HCT116 (cell line): ENCODE data around the gene RASSF6.

ENCODE experiments used
- EGR1 ChIP-seq: IDR thresholded peaks from 2 replicates; pipeline ENCODE4 v1.6.1; 2012; ENCODE audit warnings: low read depth
- EZH2phosphoT487 ChIP-seq: fragments of 200-600 bp; IDR thresholded peaks from 2 replicates; pipeline ENCODE4 v1.6.1; 2018; ENCODE audit warnings: antibody characterized with exemption, borderline replicate concordance
- POLR2A ChIP-seq: IDR thresholded peaks from 2 replicates; pipeline ENCODE4 v1.7.0; 2011; ENCODE audit warnings: borderline replicate concordance; ENCODE audit not compliant: insufficient read depth, insufficient read length; ENCODE audit errors: extremely low read depth
- POLR2AphosphoS5 ChIP-seq: IDR thresholded peaks from 2 replicates; pipeline ENCODE4 v1.6.1; 2011; ENCODE audit warnings: mild to moderate bottlenecking, low read depth, low read length, moderate library complexity
- SIN3A ChIP-seq: IDR thresholded peaks from 2 replicates; pipeline ENCODE4 v1.6.1; 2012; ENCODE audit warnings: low read depth
- SRF ChIP-seq: IDR thresholded peaks from 2 replicates; pipeline ENCODE4 v1.6.1; 2012; ENCODE audit warnings: low read depth
- YY1 ChIP-seq: IDR thresholded peaks from 2 replicates; pipeline ENCODE4 v1.6.1; 2011; ENCODE audit warnings: low read length, low read depth, moderate library complexity, mild to moderate bottlenecking; ENCODE audit not compliant: insufficient replicate concordance; ENCODE audit errors: extremely low read depth
- ZNF274 ChIP-seq: fragments of 200-500 bp; sonication (Bioruptor generic); IDR thresholded peaks from 2 replicates; pipeline ENCODE4 v1.6.1; 2014; ENCODE audit warnings: mild to moderate bottlenecking, low read depth, low read length, inconsistent platforms
- TF ChIP-seq, protein P1 (sequence below), 3 experiments: fragments of 200-600 bp in 1 of 3; sonication (generic) in 1 of 3; IDR thresholded peaks in 2 of 3; conservative IDR thresholded peaks in 1 of 3; 2 replicates each; pipeline ENCODE4 v1.5.1; 2012 to 2017; ENCODE audit warnings: low read depth in 2 of 3, low read length in 2 of 3, antibody characterized with exemption in 1 of 3, borderline replicate concordance in 1 of 3, control low read depth in 1 of 3, mild to moderate bottlenecking in 1 of 3, mixed read lengths in 1 of 3, mixed run types in 1 of 3, moderate library complexity in 1 of 3; ENCODE audit not compliant: insufficient read depth in 1 of 3
- TF ChIP-seq, protein P2 (sequence below): IDR thresholded peaks from 2 replicates; pipeline ENCODE4 v1.6.1; 2012; ENCODE audit warnings: low read depth
- TF ChIP-seq, protein P3 (sequence below): IDR thresholded peaks from 2 replicates; pipeline ENCODE4 v1.6.1; 2012

DNA sequence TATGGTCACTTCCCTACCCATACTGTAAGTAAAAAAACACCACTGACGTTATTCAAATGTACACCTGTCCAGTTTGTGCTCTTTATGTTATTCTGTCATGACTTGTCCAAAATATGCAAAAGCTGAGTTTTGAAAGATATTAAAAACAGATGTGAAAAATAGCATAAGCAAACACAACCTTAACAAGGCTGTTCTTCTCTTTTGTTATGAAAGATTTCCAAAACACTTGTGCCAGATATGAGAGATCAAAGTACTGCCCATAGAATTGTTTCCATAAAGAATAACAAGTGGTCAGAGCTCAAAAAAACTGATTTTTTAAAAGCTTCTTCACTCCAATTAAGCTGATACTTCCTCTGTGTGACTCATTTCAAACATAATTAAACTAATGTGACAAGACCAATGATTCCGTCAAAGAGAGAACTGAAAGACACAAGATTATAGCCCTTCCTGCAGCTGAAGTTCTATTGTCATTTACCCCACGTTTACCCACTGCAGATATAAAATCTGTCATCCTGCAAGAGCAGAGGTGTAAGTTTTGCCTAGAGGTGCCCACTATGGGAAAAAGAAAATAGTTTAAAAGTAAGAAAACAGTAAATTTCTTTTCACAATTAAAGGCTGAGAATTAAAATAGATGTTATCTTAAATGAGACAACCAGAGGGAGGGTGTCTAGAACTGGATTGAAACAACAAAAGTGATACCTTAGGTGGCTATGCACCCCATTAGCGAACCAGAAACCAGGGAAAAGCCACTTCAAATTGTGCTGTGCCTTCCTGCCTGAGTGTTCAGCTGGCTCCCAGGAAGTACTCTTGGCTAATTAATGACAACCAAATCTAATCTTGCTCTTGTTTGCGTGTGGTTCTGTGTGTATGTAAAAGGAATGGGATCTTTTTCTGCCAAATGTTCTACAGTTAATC, 30.1 kb downstream of the RASSF6 start:
- TF ChIP-seq, protein P1, sequence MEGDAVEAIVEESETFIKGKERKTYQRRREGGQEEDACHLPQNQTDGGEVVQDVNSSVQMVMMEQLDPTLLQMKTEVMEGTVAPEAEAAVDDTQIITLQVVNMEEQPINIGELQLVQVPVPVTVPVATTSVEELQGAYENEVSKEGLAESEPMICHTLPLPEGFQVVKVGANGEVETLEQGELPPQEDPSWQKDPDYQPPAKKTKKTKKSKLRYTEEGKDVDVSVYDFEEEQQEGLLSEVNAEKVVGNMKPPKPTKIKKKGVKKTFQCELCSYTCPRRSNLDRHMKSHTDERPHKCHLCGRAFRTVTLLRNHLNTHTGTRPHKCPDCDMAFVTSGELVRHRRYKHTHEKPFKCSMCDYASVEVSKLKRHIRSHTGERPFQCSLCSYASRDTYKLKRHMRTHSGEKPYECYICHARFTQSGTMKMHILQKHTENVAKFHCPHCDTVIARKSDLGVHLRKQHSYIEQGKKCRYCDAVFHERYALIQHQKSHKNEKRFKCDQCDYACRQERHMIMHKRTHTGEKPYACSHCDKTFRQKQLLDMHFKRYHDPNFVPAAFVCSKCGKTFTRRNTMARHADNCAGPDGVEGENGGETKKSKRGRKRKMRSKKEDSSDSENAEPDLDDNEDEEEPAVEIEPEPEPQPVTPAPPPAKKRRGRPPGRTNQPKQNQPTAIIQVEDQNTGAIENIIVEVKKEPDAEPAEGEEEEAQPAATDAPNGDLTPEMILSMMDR (IDR thresholded peaks at IDR 0.05 in 2 of 3, conservative IDR thresholded peaks at IDR 0.05 in 1 of 3; ENCODE audit: borderline replicate concordance in 1 of 3, insufficient read depth in 1 of 3, low read depth in 2 of 3, low read length in 2 of 3) = no peak
- TF ChIP-seq, protein P2, sequence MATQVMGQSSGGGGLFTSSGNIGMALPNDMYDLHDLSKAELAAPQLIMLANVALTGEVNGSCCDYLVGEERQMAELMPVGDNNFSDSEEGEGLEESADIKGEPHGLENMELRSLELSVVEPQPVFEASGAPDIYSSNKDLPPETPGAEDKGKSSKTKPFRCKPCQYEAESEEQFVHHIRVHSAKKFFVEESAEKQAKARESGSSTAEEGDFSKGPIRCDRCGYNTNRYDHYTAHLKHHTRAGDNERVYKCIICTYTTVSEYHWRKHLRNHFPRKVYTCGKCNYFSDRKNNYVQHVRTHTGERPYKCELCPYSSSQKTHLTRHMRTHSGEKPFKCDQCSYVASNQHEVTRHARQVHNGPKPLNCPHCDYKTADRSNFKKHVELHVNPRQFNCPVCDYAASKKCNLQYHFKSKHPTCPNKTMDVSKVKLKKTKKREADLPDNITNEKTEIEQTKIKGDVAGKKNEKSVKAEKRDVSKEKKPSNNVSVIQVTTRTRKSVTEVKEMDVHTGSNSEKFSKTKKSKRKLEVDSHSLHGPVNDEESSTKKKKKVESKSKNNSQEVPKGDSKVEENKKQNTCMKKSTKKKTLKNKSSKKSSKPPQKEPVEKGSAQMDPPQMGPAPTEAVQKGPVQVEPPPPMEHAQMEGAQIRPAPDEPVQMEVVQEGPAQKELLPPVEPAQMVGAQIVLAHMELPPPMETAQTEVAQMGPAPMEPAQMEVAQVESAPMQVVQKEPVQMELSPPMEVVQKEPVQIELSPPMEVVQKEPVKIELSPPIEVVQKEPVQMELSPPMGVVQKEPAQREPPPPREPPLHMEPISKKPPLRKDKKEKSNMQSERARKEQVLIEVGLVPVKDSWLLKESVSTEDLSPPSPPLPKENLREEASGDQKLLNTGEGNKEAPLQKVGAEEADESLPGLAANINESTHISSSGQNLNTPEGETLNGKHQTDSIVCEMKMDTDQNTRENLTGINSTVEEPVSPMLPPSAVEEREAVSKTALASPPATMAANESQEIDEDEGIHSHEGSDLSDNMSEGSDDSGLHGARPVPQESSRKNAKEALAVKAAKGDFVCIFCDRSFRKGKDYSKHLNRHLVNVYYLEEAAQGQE = no peak
- TF ChIP-seq POLR2A (no peak), POLR2AphosphoS5 (no peak), EGR1 (no peak), EZH2phosphoT487 (no peak), YY1 (no peak), ZNF274 (no peak), SIN3A (no peak), SRF (no peak)
- TF ChIP-seq, protein P3, sequence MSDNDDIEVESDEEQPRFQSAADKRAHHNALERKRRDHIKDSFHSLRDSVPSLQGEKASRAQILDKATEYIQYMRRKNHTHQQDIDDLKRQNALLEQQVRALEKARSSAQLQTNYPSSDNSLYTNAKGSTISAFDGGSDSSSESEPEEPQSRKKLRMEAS = no peak
